ENCODE results near the gene NOTCH1. TPM values are rescaled to one million over a fixed set of nuclear protein-coding genes. Genes with fewer than 3 reads are reported as not detected.

The NOTCH1 gene
- total and polyA plus RNA-seq, 2 of the 8 experiments (the other 6 are each of a cell fraction or from before 2014, with no cell fraction given): 6.9 to 55.6 TPM

- H4K5ac ChIP-seq (ENCODE audit: insufficient read length, low read depth, low read length): peak overlapping the region; percentile 93
- H3K9ac ChIP-seq (replicated peaks in 1 of 4; ENCODE audit: extremely low read depth in 1 of 4, low read depth in 3 of 4, low read length in 3 of 4): peak overlapping the region in 3 of 4 experiments; percentile 51 to 71 (median 52); a peak in 5 of 7 replicates
- 6% methylated on average over 12 of the region's 22 CpGs; no CpG with 5 or more reads in 1 of the 2 experiments for WGBS, 2 experiments (ENCODE audit: extremely low coverage in 1 of 2, insufficient coverage in 1 of 2, insufficient read length in 1 of 2, insufficient replicate concordance in 2 of 2, low coverage in 1 of 2, low lambda C conversion rate in 2 of 2, missing lambda C conversion rate in 1 of 2)
- H3K36me3 ChIP-seq (ENCODE audit: control insufficient read depth in 2 of 4, insufficient read depth in 4 of 4, low read length in 3 of 4): no peaks in the 10 kb centered on the region
- peak overlapping the region; percentile 92 for H2BK12ac ChIP-seq (ENCODE audit: low read depth, low read length)
- H2BK20ac ChIP-seq (ENCODE audit: low read length): peak overlapping the region; percentile 92
- DNase-seq (ENCODE audit: low read depth in 1 of 2, low spot score in 2 of 2) (peak; percentile 84 to 91), FAIRE-seq (peak; percentile 76)
- H3K27me3 ChIP-seq (replicated peaks in 1 of 4; ENCODE audit: control insufficient read depth in 3 of 4, extremely low read depth in 1 of 4, insufficient read depth in 3 of 4, low read length in 3 of 4): no peaks in the 10 kb centered on the region
- no peaks in the 10 kb centered on the region for H3K79me1 ChIP-seq (ENCODE audit: low read depth, low read length)
- H3K14ac ChIP-seq (ENCODE audit: insufficient read length): peak overlapping the region; percentile 50
- H3K4me1 ChIP-seq (replicated peaks in 1 of 4; ENCODE audit: control insufficient read depth in 3 of 4, insufficient read depth in 4 of 4, low read length in 3 of 4): peaks cover 3 to 50% (median 36%) of the 10 kb centered on the region in 4 experiments
- H2BK15ac ChIP-seq (ENCODE audit: low read length): no peak overlapping the region
- H3K4ac ChIP-seq (replicated peaks; ENCODE audit: insufficient read length, low read depth, low read length): peak overlapping the region; percentile 94
- H2BK5ac ChIP-seq (ENCODE audit: low read depth, low read length): peak overlapping the region; percentile 99
- POLR2A ChIA-PET (ENCODE audit: partially characterized antibody): interaction anchor here (0.7 to 3.4 kb wide), 18 partner anchors 10 to 190 kb away, joined by 3 to 30 read pairs (median 4); partner anchors contain the start of gene NOTCH1
- peak overlapping the region; percentile 97 for H3K18ac ChIP-seq (ENCODE audit: extremely low read depth, low read length)
- peaks cover 10% of the 10 kb centered on the region for H3K23me2 ChIP-seq (ENCODE audit: low read depth, low read length)
- H3K56ac ChIP-seq (replicated peaks; ENCODE audit: insufficient read length, low read depth, low read length): peak overlapping the region; percentile 80
- no peak overlapping the region for H3K23ac ChIP-seq (ENCODE audit: insufficient read length)
- peak overlapping the region in 3 of 4 experiments; percentile 12 to 53 (median 36); a peak in 6 of 8 replicates for H3K4me3 ChIP-seq (ENCODE audit: extremely low read depth in 1 of 4, insufficient read depth in 2 of 4, low read depth in 3 of 4, low read length in 4 of 4)
- CTCF ChIA-PET (ENCODE audit: partially characterized antibody): interaction anchor here (0.8 to 2.9 kb wide), 13 partner anchors 9 to 441 kb away, joined by 3 to 8 read pairs (median 3); no protein-coding TSS in a partner anchor
- peaks cover 0 to 2% of the 10 kb centered on the region in 2 experiments for H4K20me1 ChIP-seq (replicated peaks in 1 of 2; ENCODE audit: control insufficient read depth in 1 of 2, insufficient read depth in 2 of 2, low read length in 2 of 2)
- no peaks in the 10 kb centered on the region for H3K79me2 ChIP-seq (ENCODE audit: control insufficient read depth in 1 of 2, insufficient read depth in 2 of 2, low read length in 2 of 2)
- peaks cover 0 to 3% of the 10 kb centered on the region in 2 experiments; a peak in 1 of 4 replicates for H3K9me3 ChIP-seq (ENCODE audit: insufficient read depth in 2 of 2, low read depth in 1 of 2, low read length in 1 of 2)
- peak overlapping the region; percentile 90 for H3K27ac ChIP-seq (ENCODE audit: low read depth, low read length)
- H4K8ac ChIP-seq (ENCODE audit: extremely low read depth, insufficient read depth, low read length): peak overlapping the region; percentile 92; the same call in 1 of the 2 replicates
- 0 out of 2 replicates have a peak overlapping the region, but pooled peaks have one; percentile 17 for H2AK5ac ChIP-seq (ENCODE audit: low read depth, low read length)
- H2BK120ac ChIP-seq (replicated peaks; ENCODE audit: low read depth, low read length): peak overlapping the region; percentile 89
- peak overlapping the region; percentile 68 to 80 for H3K4me2 ChIP-seq (ENCODE audit: insufficient read depth in 1 of 2, low read depth in 2 of 2, low read length in 2 of 2)
- H2AFZ ChIP-seq (ENCODE audit: low read length): no peak overlapping the region
- H4K91ac ChIP-seq (replicated peaks; ENCODE audit: insufficient read length, low read length): peak overlapping the region; percentile 87
- TF ChIP-seq SRF (IDR thresholded peaks at IDR 0.05; ENCODE audit: low read depth, low read length) (no peak), TCF12 (IDR thresholded peaks at IDR 0.05; ENCODE audit: low read depth, low read length) (peak; percentile 93), SP2 (IDR thresholded peaks at IDR 0.05; ENCODE audit: low read length) (no peak), ATF3 (IDR thresholded peaks at IDR 0.05; ENCODE audit: insufficient read depth, low read depth, low read length) (no peak), FOSL1 (IDR thresholded peaks at IDR 0.05; ENCODE audit: insufficient read depth, low read depth, low read length) (no peak)
Measured at GRCh38 chr9:136587944-136588662, 42.3 kb upstream of the NOTCH1 start.
